Left renal cortex interstitium (tissue), 4 donors: ENCODE measurements around the gene GAB2. TPM values are rescaled to one million over a fixed set of nuclear protein-coding genes. Genes with fewer than 3 reads are reported as not detected.

Experiments
- DNase-seq, 4 donors: peaks; one replicate each; pipeline ENCODE4 v3.0.0-alpha.2; 2013; ENCODE audit warnings: low read depth in 4 of 4, low spot score in 2 of 4, missing footprints in 1 of 4
- polyA plus RNA-seq, 4 donors: library from polyadenylated mRNA; unstranded; fragments of 120-200 nt; gene quantifications; one replicate each; pipeline ENCODE4 v1.2.1, GENCODE V29; 2013; ENCODE audit not compliant: insufficient read length in 4 of 4

Gene GAB2
- polyA plus RNA-seq, 4 donors = 17.0 to 19.1 (median 18.7) TPM

- DNase-seq = no peak
These were observed 10.6 kb upstream of the GAB2 start for GRCh38 chr11:78428266-78428636.

GRCh38 chr11:78427615-78428265 is 10.1 kb upstream of the GAB2 start:
- DNase-seq = no peak

- DNase-seq = no peak
These were observed 9.2 kb upstream of the GAB2 start for GRCh38 chr11:78426845-78427244.

- no peak for DNase-seq
These were observed 7.9 kb upstream of the GAB2 start for GRCh38 chr11:78425399-78426070.

- no peak for DNase-seq
These were observed 7.0 kb upstream of the GAB2 start for GRCh38 chr11:78424334-78425270.

- no peak for DNase-seq
These were observed 5.6 kb upstream of the GAB2 start for GRCh38 chr11:78423241-78423640.

- peak in 2 of 4 donors; percentile 29 to 40 for DNase-seq
These were observed 3.2 kb upstream of the GAB2 start for GRCh38 chr11:78420796-78421209.

- DNase-seq = peak; percentile 48 to 79 (median 64)
These were observed 2.7 kb upstream of the GAB2 start for GRCh38 chr11:78420255-78420764.

- DNase-seq = peak in 1 of 4 donors; percentile 8
These were observed 1.7 kb upstream of the GAB2 start for GRCh38 chr11:78419327-78419726.

- peak in 2 of 4 donors; percentile 14 to 31 for DNase-seq
These were observed 1.1 kb upstream of the GAB2 start for GRCh38 chr11:78418584-78419211.

- peak; percentile 31 to 75 (median 55) for DNase-seq
These were observed 416 bp upstream of the GAB2 start for GRCh38 chr11:78417888-78418583.

GRCh38 chr11:78416285-78417174 is 1.1 kb downstream of the GAB2 start:
- DNase-seq = peak in 3 of 4 donors; percentile 67 to 85 (median 74)

- no peak for DNase-seq
These were observed 2.3 kb downstream of the GAB2 start for GRCh38 chr11:78415338-78415737.

GRCh38 chr11:78414321-78415051 is 3.1 kb downstream of the GAB2 start:
- DNase-seq = no peak

- DNase-seq = no peak
These were observed 9.0 kb downstream of the GAB2 start for GRCh38 chr11:78408619-78409018.

- DNase-seq = no peak
These were observed 10.9 kb downstream of the GAB2 start for GRCh38 chr11:78406568-78407196.

- no peak for DNase-seq
These were observed 11.8 kb downstream of the GAB2 start for GRCh38 chr11:78405805-78406204.

GRCh38 chr11:78403781-78404180 is 13.8 kb downstream of the GAB2 start:
- no peak for DNase-seq
